ENCODE data around the gene FAF1.

Gene FAF1

GRCh38 chr1:50983219-50983802 lies 23.2 kb upstream of the FAF1 start:
- DNase-seq (ENCODE audit: extremely low read depth, low read depth) = no peak

DNA sequence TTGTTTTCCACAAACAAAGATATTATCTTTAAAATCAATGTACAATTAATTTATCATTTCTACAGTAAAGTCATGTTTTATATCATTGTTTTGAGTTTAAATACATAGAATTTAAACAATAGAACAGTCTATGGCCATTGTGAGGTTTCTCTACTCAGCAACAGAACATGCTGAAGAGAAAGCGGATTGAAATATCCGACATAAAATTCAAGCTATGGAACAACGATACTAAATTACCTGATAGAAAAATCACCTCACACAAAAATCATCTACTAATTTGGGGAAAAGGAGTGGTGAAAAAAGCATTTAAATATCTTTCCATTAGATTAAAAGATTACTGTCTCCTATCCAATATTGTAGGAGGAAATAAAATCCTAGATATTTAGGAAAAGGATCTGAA lies 22.5 kb upstream of the FAF1 start:
- DNase-seq (ENCODE audit: extremely low read depth, low read depth) = no peak
- no peak for TF ChIP-seq CTCF (IDR thresholded peaks at IDR 0.05; ENCODE audit: low read depth, low read length)

More at GRCh38 chr1:50983219-50983802, 23.2 kb upstream of the FAF1 start:
- TF ChIP-seq CTCF (IDR thresholded peaks at IDR 0.05; ENCODE audit: low read depth, low read length) = no peak

DNA sequence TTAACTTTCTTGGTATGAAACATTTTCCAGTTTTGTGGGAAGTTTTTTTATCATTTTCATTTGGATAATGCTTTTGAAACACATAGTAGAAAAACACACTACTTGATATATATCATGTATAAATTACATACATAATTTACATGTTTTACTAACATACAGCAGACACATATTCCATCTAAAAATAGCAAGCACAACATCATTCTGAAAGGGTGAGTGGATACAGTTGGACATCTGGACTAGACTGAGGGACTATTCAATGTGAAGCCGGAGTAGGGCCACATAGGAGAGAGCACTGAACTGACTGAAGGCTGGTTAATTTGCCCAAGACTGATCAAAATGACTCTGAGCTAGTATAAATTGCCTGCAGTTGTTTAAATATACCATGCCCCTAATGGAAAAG lies 21.7 kb upstream of the FAF1 start:
- no peak for DNase-seq (ENCODE audit: extremely low read depth, low read depth)
- TF ChIP-seq CTCF (IDR thresholded peaks at IDR 0.05; ENCODE audit: low read depth, low read length) = no peak

DNA sequence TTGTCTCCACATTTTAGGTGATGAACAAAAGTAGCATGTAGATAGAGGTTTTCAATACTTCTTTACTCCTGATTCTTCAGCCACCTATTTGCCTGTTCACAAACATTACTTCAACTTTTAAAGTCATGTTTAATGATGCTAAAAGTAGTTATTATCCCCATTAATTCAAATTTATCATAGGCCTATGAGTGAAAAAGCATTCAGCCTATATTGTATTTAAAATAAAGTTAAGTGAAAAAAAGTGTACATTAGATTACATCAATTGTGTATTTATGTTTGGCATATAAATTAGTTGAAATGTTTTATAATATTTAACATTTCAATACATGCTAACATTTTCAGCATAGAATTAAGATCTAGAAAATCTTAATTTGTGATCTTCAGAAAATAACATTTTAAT lies 20.4 kb upstream of the FAF1 start:
- DNase-seq (ENCODE audit: extremely low read depth, low read depth) = no peak
- TF ChIP-seq CTCF (IDR thresholded peaks at IDR 0.05; ENCODE audit: low read depth, low read length) = no peak

DNA sequence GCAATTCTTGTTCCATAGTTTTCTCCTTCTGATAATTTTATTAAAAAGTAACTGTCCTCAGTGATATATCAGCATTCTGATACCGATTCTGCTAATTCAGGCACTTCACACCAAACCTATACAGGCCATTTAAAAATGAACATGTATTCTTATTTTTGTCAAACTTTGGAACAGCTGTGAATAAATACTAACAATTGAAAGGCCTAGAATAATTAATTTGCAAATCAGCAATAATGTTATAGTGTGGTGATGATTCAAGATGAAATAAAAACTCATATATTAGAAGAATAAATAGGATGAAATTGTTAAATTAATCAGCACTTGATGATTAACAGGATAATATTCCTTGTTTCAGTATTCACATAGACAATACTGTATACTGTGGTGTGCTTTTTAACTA lies 19.9 kb upstream of the FAF1 start:
- DNase-seq (ENCODE audit: extremely low read depth, low read depth) = no peak

GRCh38 chr1:50978852-50979781 lies 19.1 kb upstream of the FAF1 start:
- DNase-seq (ENCODE audit: extremely low read depth, low read depth) = no peak
- TF ChIP-seq CTCF (IDR thresholded peaks at IDR 0.05; ENCODE audit: low read depth, low read length) = no peak

More for the DNA sequence above, 19.9 kb upstream of the FAF1 start:
- TF ChIP-seq CTCF (IDR thresholded peaks at IDR 0.05; ENCODE audit: low read depth, low read length) = no peak

GRCh38 chr1:50978144-50978851 lies 18.2 kb upstream of the FAF1 start:
- DNase-seq (ENCODE audit: extremely low read depth, low read depth) = no peak
- TF ChIP-seq CTCF (IDR thresholded peaks at IDR 0.05; ENCODE audit: low read depth, low read length) = no peak
